GM18511 (cell line): ENCODE measurements around the gene RASL11B.

Source experiments
- ATAC-seq: cut with Tn5 transposase; IDR thresholded peaks from one replicate; pipeline ENCODE4 v1.9.1; 2021; ENCODE audit warnings: mild to moderate bottlenecking, moderate library complexity; ENCODE audit not compliant: unreplicated experiment

Gene RASL11B

DNA sequence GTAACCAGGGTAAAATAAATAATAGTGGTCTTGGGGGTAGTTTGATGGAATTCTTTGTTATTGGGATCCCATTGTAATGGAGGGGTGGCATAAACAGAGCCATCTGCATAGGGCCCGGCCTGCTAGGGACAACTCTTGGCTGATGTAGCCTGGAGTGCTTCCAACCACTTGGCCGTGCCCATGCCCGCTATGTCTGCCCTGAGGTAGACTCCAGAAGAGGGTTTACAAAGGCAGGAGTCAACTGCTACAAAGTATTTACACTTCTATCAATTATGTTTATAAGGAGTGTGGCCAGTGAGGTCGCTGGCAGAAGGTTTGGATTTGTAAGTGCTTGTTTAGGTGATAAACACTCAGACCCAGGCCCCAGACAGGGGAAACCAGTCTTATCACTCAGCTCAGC is 8.1 kb downstream of the RASL11B start:
- ATAC-seq = no peak

DNA sequence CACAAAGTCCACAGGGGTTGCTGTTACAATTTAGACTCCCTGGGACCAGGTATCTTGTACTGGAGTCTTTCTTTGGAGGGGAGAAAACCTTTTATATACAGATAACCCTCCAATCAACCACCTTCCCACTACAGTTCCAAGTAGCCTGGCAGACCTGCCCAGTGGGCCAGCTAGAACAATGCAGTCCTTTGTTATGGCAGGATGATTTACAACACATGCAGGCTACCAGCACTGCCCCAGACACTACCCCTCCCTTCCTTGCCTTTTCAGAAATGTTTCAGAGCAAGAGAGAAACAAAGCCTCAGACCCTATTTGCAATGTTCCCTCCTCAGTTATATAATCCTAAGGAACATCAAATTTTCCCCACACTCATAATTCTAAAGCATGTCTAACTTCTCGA is 11.1 kb downstream of the RASL11B start:
- ATAC-seq = no peak

DNA sequence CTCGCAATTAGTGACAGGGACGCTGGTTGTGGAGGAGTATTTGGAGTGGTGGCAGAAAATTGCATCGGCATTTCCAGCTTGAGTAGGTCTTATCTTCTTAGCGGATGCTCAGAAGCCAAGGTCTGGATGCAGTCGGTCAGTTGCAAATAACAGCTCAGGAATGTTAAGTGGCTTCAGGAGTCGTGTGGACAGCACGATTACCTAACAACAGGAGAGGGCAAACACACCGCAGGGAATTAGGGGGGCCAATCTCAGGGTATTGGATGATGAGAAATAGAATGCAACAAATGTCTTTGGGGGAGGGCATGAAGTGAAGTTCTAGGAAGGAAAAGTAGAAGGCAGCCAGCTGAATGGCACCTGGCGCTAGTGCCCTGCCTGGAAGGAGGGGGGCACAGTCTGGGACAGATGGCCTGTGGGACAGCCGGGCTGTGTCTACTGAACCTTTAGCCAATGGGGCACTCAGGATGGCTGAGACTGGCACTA is 11.8 kb downstream of the RASL11B start:
- ATAC-seq = no peak

DNA sequence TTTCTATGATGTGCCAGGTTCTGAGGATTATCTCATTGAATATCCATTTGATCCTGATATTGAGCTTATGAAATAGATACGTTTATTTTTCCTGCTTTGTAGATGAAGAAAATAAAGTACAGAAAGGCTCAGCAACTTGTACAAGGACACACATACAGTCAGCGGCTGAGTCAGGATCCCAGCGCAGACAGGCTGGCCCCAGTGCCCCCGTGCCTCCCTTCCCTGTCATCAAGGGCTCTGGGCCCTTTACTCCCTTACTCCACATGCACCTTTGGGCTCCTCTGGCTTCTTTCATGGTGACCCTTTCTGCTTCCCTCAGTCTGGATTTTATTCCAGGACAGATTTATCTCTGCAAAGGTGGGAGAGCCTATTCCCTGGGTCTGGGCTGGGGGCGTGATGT is 12.8 kb downstream of the RASL11B start:
- ATAC-seq = no peak

DNA sequence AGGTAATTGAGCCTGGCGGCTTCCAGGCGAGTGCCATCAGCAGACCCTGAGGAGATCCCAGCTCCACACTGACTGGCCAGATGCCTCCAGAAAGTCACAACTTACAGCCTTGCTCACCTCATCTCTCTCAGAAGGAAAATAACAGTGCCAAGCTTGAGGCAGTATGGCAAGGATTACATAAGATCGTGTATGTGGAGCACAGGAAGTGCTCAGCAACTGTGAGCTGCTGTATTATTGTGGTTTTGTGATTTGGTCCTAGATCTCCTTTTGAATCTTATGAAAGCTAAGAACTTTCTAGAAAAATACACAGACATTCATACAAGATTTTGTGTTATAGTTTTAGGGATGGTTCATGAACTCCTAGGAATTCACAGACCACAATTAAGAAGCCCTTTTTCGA is 14.0 kb downstream of the RASL11B start:
- ATAC-seq = no peak

DNA sequence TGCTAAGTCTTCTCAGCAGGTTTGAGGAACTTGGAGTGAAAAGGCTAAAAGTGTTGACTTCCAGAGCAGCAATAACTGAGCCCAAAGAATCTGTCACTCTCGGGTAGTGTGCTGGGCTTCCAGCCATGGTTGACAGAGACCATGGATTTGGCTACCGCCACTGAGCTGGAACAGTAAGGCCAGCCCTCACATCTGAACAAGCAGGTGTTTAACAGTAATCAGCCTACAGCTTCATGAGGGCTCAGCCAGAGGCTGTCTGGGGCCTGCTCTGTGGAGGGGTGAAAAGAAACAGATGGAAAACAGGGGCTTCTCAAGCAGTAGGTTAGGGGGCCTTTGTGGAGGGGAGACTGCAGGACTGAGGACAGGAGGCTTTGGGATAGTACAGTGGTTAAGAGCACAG is 14.9 kb downstream of the RASL11B start:
- no peak for ATAC-seq

DNA sequence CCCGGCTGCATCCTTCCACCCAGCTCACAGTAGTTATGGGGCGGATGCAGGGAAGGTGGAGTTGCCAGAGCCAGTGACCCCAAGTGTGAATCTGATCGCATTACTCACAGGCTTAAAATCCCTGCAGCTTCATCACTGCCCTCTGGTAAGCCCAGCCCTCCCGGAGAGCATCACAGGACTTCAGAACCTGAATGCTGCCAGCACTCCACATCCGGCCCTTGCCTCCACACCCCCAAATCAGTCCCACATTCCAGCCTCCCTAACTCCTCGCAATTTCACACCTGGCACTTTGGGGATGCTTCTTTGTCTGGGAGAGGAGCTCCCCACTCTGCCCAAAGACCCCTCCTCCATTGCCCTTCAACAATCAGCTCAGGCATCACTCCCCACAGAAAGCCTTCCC is 15.6 kb downstream of the RASL11B start:
- ATAC-seq = no peak

DNA sequence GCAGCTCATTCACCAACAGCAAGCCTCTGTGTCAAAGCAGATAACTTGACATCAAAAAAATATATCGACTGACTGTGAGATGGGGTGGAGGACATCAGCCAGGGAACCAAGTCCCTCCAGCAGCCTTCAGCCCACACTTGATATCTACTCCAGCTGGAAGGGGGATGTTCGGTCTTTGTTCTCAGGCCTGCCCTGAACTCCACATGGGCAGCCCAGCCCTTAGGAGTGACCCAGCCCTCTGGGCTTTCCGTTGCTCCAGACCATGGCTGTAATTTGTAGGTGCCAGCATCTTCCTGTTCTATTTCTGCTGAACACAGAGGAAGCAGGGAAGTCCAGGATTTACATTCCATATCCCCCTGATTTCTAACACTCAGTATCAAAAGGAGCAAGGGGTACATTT is 17.4 kb downstream of the RASL11B start:
- no peak for ATAC-seq

DNA sequence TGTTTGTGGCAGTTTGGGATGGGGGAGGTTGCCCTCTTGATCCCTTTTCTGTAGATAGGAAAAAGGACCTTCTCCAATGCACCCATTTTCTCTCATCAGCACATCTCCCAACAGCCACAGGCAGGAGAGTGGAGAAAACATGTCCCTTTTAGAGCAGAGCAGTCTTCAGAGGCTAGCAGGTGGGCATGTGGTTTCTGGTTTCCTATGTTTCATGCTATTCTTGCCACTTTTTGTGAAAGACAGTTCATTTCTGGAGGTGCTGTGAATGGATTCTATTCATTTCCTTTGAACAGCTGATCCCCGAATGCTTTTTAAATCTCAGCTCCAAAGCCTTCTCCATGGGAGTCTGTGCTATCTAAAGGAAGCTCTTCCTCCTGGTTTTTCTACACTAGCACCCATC is 18.9 kb downstream of the RASL11B start:
- no peak for ATAC-seq

DNA sequence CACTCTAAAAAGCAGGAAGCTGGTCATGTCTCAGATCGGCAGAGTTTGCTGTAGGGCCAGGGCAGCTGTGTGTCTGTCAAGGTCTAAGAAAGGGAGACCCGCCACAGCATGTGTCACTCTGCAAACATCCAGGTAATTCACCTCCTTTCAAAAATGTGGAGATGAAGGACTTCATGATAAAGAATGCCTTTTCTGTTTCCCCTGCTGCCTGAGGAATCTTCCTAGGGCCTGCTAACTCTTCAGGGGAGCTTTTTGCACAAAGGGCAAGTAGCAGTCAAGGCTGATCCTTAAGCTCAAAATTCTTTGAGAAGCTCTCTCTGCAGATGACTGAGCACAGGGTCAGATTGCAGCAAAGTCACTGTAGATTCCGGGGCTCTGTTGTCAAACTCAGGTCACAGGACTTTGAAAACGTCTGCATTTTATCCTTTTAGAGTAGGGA is 21.1 kb downstream of the RASL11B start:
- no peak for ATAC-seq

DNA sequence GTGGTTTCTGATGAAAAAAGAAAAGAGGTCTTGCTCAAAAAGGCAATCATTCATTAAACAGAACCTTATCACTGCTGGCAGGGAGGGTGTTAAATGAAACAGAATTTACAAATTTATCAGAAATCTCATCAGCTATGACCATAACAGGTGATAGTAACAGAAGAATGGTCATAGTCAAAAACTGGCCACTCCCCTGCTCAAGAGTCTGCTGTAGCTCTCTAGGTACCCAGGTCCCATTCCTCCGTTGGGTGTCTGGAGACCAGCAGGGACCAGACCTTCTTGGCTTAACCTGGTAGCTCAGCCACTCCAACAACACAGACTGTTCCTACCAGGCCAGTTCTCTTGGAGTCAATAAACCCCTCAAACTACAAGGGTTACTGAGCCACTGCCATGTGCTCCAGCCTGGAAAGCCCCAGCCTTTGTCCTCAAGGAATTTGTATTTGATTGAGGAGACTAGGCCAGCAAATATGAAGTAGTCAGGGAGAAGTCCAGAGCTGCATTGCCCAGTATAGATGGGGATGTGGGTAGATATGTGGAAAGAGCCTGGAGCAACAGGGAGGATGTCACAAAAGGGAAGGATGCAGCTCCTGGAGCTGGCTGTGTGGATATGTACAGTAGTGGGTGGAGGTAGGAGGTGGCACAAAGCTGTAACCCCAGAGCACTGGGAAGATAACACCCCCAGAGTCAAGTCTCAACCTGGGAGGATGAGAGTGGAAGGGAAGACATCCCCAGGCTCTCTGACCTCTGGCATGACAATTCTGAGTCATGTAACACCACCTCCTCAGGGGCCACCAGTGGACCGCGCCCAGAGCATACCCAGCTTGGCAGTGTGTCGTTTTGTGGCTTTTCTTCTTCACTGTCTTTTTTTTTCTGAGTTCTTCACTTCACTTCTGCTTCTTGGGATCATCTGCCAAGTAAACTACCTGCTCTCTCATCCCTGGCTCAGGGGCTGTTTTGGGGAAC is 21.9 kb downstream of the RASL11B start:
- ATAC-seq = no peak

DNA sequence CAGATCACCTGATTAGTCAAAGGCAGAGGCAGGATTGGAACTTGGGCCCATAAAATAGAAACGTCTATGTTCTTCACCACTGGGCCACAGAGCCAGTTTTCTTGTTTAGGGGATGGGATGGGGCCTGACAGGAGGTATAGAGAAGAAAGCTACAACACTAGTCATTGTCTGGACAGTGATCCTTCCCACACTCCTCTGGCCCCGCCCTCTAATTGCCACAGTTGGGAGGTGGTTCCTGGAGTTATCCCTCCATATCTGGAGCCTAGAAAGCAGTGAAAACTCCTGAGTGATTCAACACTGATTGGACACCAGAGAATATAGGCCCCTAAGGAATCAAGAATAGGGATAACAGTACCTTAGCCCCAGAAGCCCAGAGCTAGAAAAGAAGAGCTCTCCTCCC is 22.9 kb downstream of the RASL11B start:
- ATAC-seq = no peak

DNA sequence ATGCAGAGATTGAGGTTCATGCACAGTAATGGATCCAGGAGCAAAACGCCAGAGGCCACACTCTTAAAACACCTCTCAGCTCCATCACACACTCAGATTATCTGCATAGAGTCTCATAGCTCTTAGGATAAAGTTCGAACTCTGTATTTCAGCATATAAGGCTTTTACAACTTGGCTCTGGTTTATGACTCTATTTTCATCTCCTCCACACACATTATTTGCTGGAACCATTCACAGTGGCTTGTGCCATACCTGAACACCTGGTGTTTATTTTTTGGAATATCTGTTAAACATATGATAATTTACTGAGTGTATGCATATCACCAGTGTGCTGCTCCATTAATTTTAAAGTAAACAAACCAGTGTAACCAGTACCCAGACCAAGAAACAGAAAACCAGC is 27.2 kb downstream of the RASL11B start:
- ATAC-seq = no peak

DNA sequence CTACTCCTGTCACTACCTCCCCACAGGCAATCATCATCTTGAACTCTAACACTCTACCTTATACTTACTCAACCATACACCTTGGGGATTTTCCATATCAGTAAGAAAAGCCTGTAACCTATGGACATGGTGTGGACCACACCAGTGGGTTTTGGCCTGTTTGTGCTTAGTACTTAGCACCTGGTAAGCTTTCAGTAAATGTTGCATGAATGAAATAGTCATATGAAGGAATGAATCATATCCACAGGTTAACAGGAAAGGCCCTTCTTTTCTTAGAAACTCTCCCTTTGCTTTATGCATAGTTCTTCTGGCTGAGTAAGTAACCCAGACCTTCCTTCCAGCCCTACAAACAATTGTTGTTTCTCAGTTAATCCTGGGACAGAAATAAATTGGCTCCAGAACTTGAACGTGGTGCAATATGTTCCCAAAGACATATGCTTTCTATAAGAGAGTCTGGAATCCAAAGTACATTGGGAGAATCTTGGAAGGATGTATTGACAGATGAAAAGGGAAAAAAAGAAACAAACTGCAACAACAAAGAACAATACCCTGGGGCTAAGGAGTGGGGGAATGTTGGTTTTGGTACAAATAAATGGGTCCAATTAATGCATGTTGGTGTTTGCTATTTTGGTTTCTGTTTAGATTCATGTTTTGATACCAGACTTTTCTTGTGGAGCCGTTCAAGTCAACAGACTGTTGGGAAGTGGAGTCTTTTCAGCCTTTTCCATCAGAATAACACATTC is 27.8 kb downstream of the RASL11B start:
- no peak for ATAC-seq

DNA sequence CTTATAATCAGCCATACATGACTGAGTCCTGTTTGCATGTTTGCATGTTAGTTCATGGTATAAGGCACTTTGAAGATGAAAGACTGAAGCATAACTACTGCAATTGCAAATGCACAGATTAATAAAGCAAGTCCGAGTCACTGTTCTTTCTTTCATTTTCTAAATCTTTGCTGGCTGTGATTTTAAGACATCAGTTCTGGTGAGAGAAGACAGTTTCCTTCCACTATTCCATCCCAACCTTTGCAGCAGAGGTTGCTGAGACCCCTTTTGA is 28.3 kb downstream of the RASL11B start:
- ATAC-seq = no peak

DNA sequence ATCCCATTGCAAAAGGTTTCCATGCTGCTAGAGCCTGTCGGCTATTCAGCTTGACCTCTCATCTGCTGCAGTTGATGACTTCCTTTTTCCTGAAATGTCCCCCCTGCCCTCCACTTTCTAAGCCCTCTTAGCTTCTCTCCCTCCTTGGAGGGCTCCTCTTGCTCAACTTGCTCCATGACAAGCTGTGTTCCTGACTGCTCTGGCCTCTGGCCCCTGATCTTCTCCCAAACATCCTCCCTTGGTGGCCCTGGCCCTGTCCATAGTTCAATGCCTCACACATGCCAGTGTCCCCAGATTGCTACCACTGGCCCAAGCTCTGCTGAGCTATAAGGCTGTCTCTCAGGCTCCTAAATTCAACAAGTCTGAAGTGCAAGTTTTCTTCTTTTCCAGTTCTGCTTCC is 29.6 kb downstream of the RASL11B start:
- ATAC-seq = no peak

DNA sequence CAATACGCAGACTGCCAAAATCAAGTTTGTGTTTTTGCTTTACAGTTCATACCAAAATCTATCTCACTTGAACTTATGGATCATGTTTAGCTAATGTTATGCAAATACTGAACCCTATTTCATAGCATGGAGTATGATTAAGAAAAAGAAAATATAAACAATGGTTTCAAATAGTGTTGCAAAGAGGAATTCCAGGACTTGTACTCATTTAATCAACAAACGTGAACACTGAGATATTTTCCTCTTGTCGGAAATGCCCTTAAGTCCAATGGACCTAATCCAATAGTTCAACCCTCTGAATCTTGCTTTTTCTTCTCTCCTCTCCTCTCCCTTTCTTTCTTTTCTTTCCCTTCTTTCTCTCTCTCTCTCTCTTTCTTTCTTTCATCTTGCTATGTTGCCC is 30.8 kb downstream of the RASL11B start:
- no peak for ATAC-seq

DNA sequence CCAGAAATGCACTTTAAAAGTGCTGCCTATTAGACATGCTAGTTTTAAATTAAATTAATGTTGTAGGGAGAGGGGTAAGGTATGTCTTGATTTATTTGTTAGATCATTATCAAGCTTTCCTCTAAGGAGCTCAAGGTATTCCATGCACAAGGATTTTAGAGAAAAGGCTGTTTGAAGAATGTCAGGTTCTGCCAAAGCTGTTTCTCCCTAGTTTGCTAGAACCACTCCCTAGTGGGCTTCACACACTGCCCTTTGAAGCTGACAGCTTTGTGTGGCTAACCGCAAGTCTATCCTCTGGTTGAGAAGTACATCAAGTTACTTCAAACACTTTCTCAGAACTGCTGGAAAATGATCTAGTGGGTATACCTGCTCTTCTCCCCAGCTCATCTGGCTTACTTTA is 32.3 kb downstream of the RASL11B start:
- no peak for ATAC-seq

DNA sequence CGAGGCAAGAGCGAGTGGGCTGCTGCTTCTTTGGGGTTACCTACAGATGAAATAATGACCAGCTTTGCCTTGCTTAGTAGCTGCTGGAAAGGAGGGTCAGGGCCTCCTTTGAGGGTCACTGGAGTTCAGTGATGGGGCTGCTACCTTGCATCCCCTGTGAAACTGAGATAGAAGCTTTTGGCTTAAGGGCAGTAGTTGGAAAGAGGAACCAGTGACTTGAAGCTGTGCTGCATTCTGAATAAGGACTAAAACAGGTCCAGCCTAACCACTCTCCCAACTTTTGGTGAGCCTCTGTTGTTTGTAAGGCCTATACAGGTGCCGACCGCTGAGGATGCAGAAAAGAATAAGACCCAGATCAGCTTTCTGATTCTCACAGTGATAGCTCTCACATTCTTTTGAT is 41.2 kb downstream of the RASL11B start:
- ATAC-seq = no peak

DNA sequence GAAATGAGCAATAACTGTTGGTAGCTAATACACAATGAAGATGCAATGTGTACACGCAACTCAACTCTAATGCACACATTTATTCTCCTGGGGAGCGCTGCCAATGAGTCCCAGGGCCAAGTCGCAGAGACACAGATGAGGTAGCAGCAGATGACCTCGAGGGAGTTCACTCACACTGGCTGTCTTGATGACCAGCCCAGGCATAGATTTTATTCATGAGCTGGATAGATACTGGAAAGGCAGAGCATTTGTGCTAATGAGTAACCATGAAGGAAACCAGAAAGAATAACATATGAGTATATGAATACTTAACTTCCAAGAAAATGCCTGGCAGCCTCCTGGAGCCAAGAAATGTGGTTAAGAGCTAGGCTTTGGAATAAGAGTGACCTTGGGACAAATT is 42.3 kb downstream of the RASL11B start:
- ATAC-seq = no peak

DNA sequence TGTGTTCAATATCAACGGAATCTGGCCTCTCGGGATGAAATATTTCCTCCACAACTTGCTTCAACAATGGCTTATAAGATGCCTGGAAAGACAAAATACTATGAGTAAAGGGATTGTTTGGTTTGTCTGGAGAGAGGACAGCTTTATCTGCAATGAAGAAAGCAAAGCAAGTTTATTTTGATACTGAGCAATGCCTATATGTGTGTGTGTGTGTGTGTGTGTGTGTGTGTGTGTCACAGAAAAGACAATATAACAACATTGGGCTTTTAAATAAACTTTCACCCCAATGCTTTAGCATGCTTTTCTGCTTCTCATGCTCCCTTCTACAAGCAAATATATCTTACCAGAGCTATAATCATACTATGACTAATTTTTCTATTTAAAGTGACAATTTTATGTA is 45.4 kb downstream of the RASL11B start:
- no peak for ATAC-seq

DNA sequence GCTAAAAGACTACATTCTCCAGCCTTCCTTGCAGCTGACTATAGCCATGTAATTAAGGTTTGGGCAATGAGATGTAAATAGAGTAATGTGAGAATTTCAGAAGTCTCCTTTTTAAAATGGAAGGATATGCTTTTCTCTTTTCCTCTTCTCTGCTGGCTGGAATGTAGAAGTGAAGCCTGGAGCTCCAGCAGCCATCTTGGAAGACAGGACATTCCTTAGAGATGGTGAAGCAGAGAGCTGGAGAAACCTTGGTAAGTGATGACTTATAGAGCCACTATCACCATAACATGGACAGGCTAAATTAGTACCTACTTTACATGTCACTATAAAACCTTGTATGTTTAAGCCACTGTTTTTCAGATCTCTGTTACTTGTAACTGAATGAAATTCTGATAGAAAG is 48.0 kb downstream of the RASL11B start:
- no peak for ATAC-seq
